Stimulated activated CD4-positive, alpha-beta T cell treated with anti-CD3 and anti-CD28 coated beads, Interleukin-15, amount 100 ng/mL, for 48 hours (primary cell): ENCODE measurements around the gene SMG7.

ENCODE experiments used
- DNase-seq, 2 donors: peaks; one replicate each; pipeline ENCODE4 v3.0.0-alpha.2; 2020; ENCODE audit warnings: low read depth in 2 of 2

SMG7 gene

DNA sequence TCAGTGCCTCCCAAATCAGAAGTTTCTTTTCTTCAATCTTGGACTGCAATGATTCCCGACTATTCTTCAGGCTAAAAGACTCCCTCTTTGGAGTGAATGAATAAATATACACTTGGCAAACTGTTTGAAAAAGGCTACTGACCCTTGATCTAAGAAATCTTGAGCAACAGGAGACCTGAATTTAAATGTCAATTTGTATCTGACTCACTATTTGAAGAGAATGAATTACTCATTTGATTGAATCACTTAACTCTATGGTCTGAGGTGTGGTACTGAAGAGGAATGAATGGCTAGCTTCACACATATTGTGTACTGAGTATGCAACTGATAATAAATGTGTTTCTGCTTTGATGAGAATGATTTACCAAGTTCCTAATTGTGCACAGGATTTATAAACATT, 4.6 kb upstream of the SMG7 start:
- no peak for DNase-seq

DNA sequence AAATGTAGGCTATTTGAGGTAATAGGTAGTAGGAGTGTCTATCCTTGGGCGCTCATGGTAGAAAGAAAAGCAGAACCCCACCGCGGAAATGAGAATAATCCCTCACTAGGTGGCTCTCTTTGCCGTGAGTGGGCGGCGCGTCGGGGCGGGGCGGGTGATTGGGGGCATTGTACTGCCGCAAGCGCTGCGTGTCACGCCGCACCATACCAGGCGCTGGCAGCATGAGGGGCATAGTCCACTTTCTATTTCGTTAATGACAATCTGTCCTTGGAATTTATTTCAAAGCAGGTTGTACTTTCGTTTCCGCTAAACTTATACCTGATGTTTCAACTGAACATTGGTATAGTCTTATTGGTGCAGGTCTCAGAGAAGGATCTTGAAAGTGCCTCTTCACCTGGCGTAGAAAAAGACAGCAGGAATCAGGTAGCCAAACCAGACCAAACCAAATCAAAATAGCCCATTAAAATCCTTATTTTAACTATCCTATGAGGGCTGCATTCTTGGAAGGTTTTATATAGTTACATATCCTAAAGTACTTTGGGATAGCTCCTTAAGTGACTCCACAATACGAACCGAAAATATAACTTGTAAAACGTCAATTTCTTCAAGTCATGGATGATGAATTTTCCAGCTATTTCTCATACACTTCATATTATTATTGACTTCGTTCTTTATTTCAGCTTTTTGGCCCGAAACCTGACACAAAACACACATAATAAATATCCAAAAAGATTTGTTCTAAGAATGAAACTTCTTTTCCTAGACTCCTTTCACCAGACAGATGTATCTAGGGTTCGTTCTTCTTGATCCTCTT, 1.9 kb upstream of the SMG7 start:
- DNase-seq, result peak; percentile 81 to 90

DNA sequence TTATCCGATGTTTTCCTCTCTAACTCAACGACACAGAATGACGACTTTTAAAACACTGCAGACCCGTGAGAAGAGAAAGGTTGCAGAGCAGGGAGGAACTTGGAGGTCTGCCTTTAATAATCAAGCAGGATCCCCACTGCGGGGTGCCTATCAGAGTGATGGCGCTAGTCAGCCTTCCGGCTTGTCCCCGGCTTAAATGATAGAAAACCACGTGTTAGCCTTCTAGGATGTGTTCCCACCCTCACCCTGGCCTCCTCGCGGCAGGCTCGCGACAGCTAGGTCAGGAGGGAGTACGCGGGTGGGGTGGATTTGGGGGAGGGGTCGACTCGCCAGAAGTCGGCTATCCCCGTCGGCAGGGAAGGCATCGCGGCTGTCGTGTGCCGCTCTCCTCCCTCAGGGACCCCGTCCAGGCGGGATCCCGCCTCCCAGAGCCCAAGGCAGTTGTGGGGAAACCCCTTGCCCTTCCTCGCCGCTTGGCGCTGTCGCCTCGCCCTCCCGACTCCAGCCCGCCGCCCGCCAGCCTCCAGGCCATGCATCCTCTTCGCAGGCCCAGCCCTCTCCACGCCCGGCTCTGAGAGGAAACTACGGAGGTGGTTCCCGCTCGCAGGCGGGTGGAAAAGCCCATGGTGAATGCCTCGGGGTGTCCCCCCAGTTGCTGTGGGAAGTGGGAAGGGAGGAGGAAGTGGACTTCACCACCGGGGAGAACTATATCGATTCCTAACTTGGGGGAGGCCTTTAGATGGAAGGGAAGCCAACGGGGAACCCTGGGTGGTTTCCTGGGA, 1.1 kb upstream of the SMG7 start:
- peak; percentile 58 to 65 for DNase-seq

DNA sequence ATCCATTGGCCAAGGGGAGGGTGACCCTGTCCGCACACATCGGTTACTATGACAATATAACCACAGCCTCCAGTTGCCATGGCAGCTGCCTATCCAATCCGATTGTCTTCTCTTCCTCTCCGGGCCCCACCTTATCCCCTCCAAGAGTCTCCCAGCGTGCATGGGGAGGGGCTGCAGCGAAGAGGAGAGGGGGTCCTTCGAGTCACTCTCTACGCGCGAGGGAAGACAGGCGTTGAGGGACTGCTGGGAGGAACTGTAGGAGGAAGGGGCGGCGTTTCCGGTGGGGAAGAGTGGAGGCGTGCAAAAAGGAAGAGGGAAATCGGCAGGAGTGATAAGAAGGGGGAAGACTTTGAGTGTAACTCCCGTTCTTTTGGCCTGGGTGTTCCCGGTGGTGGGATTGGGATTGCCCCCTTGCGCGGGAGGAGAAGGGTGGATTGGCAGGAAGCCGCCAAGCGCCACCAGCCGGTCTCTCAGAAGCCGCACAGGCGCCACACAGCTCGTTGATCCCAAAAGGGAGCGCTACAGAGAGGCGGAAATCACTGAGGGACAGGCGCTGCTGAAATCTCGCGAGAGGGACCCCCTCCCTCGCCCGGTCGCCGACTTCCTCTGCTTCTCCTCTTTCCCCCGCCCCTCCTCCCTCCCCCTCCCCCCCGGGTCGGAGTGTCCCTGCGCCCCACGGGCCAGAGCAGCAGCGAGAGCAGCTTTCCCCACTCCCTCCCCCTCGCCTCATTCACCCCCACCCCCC, 384 bp upstream of the SMG7 start:
- DNase-seq, result peak; percentile 95 to 98

DNA sequence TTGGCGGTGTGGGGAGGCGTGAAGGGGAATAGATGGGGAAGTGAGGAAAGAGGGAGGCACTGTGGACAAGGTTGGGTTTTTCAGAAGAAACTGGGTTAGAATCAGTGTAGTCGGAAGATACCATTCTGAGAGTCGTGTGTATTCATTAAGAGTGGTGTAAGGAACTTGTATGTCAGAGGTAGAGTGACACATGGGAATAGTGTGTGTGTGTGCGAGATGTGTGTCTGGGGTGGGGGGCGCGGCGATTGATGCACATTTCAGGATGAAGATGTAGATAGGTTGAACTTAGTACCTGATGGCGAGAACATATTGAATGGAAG, 878 bp downstream of the SMG7 start:
- no peak for DNase-seq

DNA sequence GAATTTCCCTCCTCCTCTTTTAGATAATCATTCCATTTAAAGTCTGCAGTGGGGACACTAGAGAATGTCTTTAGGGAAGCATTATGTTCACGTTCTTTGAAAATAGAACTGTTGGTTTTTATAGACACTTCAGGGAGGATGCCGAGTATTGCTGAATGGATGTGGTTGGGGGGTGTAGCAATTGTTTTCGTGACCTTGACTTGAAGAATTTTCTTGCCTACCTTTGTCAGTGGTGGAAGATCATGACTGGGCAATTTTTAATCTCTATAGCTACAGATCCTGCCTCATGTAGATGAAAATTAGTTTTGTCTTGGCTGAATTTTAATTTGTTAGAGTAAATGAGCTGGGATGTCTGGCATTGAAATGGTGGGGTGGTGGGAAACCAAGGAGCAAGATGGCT, 3.8 kb downstream of the SMG7 start:
- DNase-seq, result no peak

DNA sequence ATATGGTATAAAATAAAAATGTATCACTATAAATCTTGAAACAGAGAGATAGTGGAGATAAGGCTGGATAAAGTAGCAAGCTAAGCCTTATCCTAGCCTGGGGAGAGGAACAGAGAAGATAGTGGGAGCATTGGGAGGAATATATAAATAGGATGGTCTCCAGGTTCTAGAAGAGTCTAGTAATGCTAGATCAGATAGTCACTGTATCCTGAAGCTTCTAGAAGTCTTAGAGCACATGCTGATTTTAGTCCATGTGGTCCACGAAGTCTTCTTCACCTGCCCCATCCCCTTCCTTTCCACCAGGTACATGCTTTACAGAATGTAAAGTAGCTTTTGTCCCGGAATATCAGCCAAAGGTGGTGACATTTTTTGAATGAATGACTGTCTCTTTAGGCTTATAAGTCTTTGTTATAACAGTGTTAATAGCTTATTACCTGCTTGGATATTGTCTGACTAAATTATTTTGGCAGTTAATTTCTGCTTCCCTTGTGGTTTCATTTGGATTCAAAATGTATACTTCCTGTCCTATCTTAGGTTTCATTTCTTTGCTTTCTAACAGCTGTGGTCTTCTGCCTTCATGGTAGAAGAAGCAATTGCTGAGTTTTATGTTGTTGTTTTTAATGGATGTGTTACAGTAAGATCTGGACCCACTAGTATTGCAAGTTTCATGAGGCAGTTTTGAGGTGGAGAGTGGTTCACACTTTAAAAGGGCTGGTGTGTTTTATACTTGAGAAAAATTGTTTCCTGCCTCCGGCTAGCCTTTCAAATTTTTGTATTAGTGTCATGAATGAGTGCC, 5.9 kb downstream of the SMG7 start:
- DNase-seq, result no peak

DNA sequence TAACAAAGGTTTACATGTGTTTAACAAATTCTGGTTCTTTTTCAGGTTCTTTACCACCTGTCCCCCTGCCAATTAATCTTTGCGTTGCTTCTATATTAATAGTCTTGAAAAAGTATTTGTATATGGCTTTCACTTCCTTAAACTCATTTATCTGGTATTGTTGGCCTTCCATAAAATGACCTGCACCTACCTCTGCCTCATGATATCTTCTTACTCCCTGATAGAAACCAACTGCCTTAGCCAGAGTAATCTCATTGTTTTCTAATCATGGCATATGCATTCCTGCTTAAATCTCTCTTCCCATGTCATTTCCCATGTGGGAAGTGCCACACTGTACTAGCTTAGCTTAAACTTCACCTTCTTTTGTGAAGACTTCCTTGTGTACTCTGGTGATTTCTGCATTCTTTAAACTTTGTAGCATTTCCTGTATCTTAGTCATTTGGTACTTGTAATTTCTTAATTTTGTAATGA, 8.7 kb downstream of the SMG7 start:
- no peak for DNase-seq

DNA sequence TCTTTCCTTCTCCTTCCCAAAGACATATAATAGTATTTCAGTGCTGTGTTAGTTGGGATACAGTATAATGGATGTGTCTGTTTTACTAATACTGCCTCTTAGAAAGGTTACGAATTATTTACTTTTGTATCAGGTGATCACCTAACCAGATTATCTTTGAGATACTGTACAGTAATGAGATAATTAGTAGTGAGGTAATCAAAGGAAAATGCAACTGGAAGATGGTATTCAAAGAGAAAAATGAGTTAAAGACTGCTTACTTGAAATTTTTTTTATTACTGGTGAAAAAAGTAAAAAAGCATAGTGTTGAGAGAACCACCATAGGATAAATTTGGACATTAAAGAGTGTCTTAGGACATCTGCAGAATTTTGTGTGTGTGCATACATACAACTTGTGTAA, 10.9 kb downstream of the SMG7 start:
- no peak for DNase-seq

DNA sequence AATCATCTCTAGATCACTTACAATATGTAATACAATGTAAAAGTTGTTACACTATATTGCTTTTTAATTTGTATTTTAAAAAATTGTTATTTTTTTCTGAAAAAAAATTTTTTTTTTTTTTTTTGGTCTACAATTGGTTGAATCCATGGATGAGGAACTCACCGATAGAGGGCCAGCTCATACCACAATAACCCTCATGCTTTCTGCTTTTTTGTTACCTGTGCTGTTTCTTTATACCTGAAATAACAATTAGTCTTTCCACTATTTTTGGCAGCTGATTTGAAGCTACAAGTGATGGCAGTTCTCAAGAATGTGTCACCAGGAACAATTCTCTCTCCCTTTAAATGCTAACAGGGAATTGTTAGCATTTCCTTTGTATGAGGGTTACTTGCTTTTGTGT, 12.0 kb downstream of the SMG7 start:
- no peak for DNase-seq

DNA sequence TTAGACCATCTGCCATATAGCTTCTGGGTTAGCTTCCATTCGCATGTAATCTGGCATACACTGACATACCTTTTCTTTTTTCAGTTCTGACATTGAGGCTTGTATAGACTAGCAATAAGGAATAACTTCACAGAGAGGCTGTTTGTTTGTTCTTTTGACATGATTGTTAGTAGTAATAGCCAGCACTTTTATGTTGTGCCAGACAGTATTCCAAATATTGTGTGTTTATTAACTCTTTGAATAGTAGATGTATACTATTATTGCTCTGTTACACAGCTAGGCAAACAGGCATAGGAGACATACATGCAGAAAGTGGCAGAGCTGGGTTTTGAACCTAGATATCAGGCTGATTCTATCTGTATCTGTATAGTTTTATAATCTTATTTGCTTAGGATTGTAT, 12.6 kb downstream of the SMG7 start:
- DNase-seq, result no peak

DNA sequence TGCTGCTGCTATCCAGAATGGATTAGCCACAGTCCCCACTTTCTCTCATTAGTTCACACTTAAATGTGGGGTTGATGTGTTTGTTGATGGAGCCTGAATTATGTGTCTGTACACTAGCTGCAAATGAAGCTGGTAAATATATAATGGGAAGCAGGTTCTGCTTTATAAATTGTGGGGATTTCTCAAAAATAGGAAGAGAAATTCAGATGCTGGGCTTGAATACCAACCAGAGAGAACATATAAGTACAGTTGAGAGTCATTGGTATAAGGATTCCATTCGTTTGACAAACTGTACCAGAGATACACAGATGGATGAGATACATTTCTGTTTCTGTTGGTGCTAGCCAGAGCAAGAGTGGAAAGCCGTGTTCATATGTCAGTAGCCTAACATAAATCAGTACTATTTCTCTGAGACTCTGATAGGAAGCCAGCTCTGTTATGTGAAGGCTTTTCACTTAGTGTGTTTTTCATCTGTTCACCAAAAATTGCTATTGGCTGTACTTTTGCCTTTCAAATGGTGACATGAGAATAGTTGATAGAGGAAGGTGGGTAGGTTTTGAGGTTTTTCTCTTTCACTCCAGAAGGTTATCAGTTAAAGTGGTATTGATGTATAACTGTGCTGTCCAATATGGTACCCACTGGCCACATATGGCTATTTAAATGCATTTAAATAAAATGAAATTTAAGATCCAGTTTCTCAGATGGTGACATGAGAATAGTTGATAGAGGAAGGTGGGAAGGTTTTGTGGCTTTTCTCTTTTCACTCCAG, 15.6 kb downstream of the SMG7 start:
- DNase-seq, result no peak

DNA sequence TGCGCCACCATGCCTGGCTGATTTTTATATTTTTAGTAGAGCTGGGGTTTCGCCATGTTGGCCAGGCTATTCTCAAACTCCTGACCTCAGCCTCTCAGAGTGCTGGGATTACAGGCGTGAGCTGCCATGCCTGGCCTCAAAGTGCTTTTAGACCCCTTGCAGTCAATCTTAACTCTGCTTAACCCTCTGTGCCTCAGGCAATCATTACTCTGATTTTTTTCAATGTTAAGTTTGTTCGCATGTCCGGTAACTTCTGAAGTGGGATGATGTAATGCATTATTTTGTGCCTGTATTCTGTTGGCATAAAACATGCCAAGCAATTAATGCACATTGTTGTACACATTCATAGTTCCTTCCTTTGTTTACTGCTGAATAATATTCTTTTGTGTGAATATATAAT, 18.6 kb downstream of the SMG7 start:
- DNase-seq, result no peak

DNA sequence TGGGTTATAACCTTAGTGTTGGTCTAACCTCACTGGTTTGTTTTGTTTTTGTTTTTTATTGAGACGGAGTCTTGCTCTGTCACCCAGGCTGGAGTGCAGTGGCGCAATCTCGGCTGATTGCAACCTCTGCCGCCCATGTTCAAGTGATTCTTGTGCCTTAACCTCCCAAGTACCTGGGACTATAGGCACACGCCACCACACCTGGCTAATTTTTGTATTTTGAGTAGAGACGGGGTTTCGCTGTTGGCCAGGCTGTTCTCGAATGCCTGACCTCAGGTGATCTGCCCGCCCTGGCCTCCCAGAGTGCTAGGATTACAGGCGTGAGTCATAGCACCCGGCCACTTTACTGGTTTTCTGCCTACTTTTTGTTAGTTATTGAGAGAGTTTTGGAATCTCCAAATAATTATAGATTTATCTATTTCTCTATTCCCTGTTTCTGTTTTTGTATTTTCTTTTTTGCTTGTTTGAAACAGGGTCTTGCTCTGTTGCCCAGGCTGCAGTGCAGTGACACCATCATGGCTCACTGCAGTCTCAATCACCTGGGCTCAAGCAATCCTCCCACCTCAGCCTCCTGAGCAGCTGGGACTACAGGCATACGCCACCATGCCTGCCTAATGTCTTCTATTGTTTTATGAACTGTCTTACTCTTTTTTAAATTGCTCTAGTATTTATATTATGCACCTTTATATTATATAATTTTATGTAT, 21.4 kb downstream of the SMG7 start:
- DNase-seq, result no peak

DNA sequence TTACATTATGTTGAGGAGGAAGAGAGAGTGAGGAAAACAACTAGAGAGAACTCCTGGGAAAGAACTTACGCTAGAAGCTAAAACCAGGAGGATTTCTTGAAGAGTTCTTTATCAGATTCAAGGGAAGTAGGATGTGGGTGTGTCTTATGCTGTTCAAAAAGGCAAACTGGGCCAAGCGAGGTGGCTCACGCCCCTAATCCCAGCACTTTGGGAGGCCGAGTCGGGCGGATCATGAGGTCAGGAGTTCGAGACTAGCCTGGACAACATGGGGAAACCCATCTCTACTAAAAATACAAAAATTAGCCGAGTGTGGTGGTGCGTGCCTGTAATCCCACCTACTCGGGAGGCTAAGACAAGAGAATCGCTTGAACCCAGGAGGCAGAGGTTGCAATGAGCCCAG, 23.1 kb downstream of the SMG7 start:
- no peak for DNase-seq

DNA sequence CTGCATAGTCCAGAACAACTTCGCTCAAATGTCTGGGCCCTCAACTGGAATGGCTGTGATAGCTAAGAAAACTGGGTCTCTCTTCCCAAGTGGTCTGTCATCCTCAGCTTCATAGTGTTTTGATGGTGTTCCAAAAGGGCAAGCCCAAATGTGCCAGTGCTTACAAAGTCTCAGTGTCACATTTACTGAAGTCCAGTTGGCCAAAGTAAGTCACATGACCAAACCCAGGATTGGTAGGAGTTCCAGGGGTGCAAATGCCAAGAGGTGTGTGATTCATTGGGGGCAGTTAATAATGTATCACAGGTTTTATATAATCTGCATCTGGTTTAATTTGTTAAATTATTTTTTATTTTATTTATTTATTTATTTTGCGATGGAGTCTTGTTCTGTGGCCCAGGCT, 24.9 kb downstream of the SMG7 start:
- DNase-seq, result no peak

DNA sequence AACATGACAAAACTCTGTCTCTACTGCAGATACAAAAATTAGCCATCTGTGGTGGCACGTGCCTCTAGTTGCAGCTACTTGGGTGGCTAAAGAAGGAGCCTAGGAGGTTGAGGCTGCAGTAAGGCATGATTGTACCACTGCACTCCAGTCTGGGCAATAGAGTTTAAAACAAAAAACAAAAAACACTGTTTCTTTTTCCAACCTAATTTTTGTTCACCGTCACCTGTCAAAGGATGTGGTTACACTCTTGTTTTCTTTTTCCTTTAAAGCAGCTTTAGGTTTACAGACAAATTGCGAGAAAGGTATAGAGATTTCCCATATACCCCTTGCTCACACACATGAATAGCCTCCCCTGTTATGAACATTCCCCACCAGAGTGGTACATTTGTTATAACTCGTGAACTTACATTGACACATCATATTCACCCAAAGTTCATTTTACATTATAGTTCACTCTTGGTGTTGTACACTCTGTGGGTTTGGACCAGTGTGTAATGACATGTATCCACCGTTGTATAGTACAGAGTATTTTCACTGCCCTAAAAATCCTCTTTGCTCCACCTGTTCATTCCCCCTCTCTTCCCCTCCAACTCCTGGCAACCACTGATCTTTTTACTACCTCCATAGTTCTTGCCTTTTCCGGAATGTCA, 26.2 kb downstream of the SMG7 start:
- DNase-seq, result no peak

DNA sequence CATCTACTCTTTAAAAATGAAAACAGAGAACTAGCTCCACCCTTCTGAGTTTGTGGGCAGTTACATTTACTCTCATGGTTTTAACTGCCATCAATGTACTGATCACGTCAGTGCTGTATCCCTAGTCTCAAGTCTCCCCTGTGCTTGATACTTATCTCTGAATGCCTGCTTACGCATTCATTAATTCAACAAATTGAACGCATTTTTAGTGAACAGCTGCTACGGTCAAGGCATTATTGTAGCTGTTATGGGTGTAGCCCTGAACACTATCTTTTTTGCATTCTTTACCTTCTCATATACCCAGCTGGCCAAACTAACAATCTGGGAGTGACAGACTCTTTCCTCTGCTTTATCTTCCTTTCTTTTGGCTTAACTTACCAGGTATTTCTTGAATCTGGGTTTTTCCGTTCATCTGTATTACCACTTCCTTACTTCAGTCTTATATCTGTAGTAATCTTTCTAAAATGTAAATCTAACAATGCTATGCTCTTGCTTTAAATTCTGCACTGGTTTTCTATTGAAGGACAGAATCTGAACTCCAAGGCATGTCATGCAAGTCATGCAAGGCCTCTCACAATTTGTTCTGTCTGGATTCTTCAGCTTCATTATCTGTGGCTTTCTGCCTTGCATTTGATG, 33.3 kb downstream of the SMG7 start:
- DNase-seq, result no peak

DNA sequence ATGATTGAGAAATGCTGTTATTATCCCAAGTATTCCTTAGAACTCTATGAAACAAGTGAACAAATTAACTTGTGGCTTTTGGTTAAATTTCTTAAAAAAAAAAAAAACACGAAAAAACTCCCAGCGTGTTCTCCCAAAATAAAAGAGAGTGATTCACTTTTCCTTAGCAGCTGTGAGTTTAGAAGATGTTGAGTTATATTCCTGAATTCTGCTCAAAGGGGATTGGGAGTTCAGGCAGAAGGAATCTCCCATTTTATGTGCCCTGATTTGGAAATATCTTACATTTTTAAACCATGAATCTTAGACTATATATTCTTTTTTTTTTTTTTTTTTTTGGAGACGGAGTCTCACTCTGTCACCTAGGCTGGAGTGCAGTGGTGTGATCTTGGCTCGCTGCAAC, 34.3 kb downstream of the SMG7 start:
- no peak for DNase-seq
